Dedifferentiated amniotic fluid mesenchymal stem cell (primary cell): Measurements from ENCODE around the gene UPF2.
"Not testable (repeated sequence)": the region's sequence is repeated elsewhere in the genome, so short reads cannot be mapped to it uniquely, and the experiment has no call there.

ENCODE experiments used
- DNase-seq: peaks from one replicate; pipeline ENCODE4 v3.0.0-alpha.2; 2016; ENCODE audit errors: extremely low spot score

The UPF2 gene

GRCh38 chr10:11907914-11908313 lies 134.7 kb downstream of the UPF2 start:
- no peak for DNase-seq

GRCh38 chr10:11906714-11907113 lies 135.9 kb downstream of the UPF2 start:
- DNase-seq, result no peak

GRCh38 chr10:11902646-11903045 lies 140.0 kb downstream of the UPF2 start:
- no peak for DNase-seq

- DNase-seq, result no peak
Observed at GRCh38 chr10:11901833-11902475, 140.7 kb downstream of the UPF2 start.

- no peak for DNase-seq
Observed at GRCh38 chr10:11901454-11901832, 141.2 kb downstream of the UPF2 start.

GRCh38 chr10:11901036-11901301 lies 141.6 kb downstream of the UPF2 start:
- no peak for DNase-seq

- DNase-seq, result no peak
Observed at GRCh38 chr10:11899067-11899876, 143.3 kb downstream of the UPF2 start.

- DNase-seq, result no peak
Observed at GRCh38 chr10:11898372-11899066, 144.1 kb downstream of the UPF2 start.

- no peak for DNase-seq
Observed at GRCh38 chr10:11898033-11898371, 144.6 kb downstream of the UPF2 start.

- no peak for DNase-seq
Observed at GRCh38 chr10:11896549-11897200, 145.9 kb downstream of the UPF2 start.

- no peak for DNase-seq
Observed at GRCh38 chr10:11895598-11895997, 147.0 kb downstream of the UPF2 start.

- DNase-seq, result no peak
Observed at GRCh38 chr10:11895108-11895466, 147.5 kb downstream of the UPF2 start.

GRCh38 chr10:11894381-11895107 lies 148.1 kb downstream of the UPF2 start:
- no peak for DNase-seq

- DNase-seq, result no peak
Observed at GRCh38 chr10:11893749-11894278, 148.8 kb downstream of the UPF2 start.

GRCh38 chr10:11891776-11892486 lies 150.7 kb downstream of the UPF2 start:
- DNase-seq, result no peak

GRCh38 chr10:11889263-11889662 lies 153.3 kb downstream of the UPF2 start:
- DNase-seq, result not testable (repeated sequence)

- no peak for DNase-seq
Observed at GRCh38 chr10:11887381-11888227, 155.0 kb downstream of the UPF2 start.

- no peak for DNase-seq
Observed at GRCh38 chr10:11886851-11887250, 155.8 kb downstream of the UPF2 start.

- DNase-seq, result no peak
Observed at GRCh38 chr10:11886138-11886474, 156.5 kb downstream of the UPF2 start.

GRCh38 chr10:11885437-11886137 lies 157.0 kb downstream of the UPF2 start:
- DNase-seq, result no peak
